Spleen (tissue), 11 donors: ENCODE data around the gene LRRTM1. TPM values are rescaled to one million over a fixed set of nuclear protein-coding genes. Genes with fewer than 3 reads are reported as not detected.

Experiments
- DNase-seq: peaks from one replicate; pipeline ENCODE4 v3.0.0-alpha.2; 2020
- H3K27ac ChIP-seq, 8 donors: fragments of 200-600 bp; sonication (generic) in 7 of 8; 1 replicate in 4 of 8; 2 replicates in 4 of 8; pipeline versions ENCODE4 v1.5.0 to v1.8.0; 2016 to 2021; ENCODE audit warnings: inconsistent platforms in 4 of 8, mild to moderate bottlenecking in 4 of 8, moderate library complexity in 1 of 8
- H3K27me3 ChIP-seq, 7 donors: fragments of 200-600 bp; sonication (generic) in 6 of 7; replicated peaks in 1 of 7; 1 replicate in 4 of 7; 2 replicates in 3 of 7; pipeline versions ENCODE4 v1.5.0 to v1.8.0; 2016 to 2021; ENCODE audit warnings: inconsistent platforms in 3 of 7, mild to moderate bottlenecking in 1 of 7
- H3K36me3 ChIP-seq, 6 donors: fragments of 200-600 bp; sonication (generic) in 5 of 6; 1 replicate in 4 of 6; 2 replicates in 2 of 6; pipeline versions ENCODE4 v1.5.0 to v1.8.0; 2016 to 2021; ENCODE audit warnings: inconsistent platforms in 2 of 6
- H3K4me1 ChIP-seq, 6 donors: fragments of 200-600 bp; sonication (generic) in 5 of 6; 1 replicate in 3 of 6; 2 replicates in 3 of 6; pipeline versions ENCODE4 v1.5.0 to v1.8.0; 2016 to 2021; ENCODE audit warnings: inconsistent platforms in 3 of 6
- H3K4me3 ChIP-seq, 8 donors: fragments of 200-600 bp; sonication (generic) in 7 of 8; 1 replicate in 4 of 8; 2 replicates in 4 of 8; pipeline versions ENCODE4 v1.5.0 to v1.8.0; 2016 to 2021; ENCODE audit warnings: inconsistent platforms in 4 of 8, mild to moderate bottlenecking in 4 of 8, moderate library complexity in 2 of 8
- H3K9me3 ChIP-seq, 8 donors: fragments of 200-600 bp; sonication (generic) in 7 of 8; 1 replicate in 4 of 8; 2 replicates in 4 of 8; pipeline versions ENCODE4 v1.5.0 to v1.8.0; 2016 to 2021; ENCODE audit warnings: inconsistent platforms in 4 of 8
- CTCF ChIP-seq, 11 experiments: fragments of 200-600 bp in 7 of 11; fragments of 450-650 bp in 4 of 11; sonication (generic) in 4 of 11; IDR thresholded peaks in 8 of 11; conservative IDR thresholded peaks in 3 of 11; 1 replicate in 7 of 11; 2 replicates in 4 of 11; pipeline versions ENCODE4 v1.4.0 to v1.8.0; 2016 to 2021; ENCODE audit warnings: antibody characterized with exemption in 11 of 11, inconsistent platforms in 4 of 11, mild to moderate bottlenecking in 1 of 11
- POLR2A ChIP-seq, 3 donors: fragments of 450-650 bp; IDR thresholded peaks; one replicate each; pipeline ENCODE4 v1.5.1; 2017; ENCODE audit warnings: antibody characterized with exemption in 3 of 3, mild to moderate bottlenecking in 1 of 3
- POLR2AphosphoS5 ChIP-seq, 3 donors: sonication (generic); formaldehyde crosslinking; IDR thresholded peaks; one replicate each; pipeline ENCODE4 v1.5.1; 2017; ENCODE audit warnings: antibody characterized with exemption in 3 of 3
- WGBS, 5 donors: extraction: QIAGEN DNeasy Blood & Tissue Kit in 3 of 5; methylation state at CpG; one replicate each; pipeline versions ENCODE4 v1.1.5 to v1.1.7; 2013 to 2018; 5-methylcytosine and 5-hydroxymethylcytosine counted together
- intact Hi-C: fragments of 100-400 bp; cut with DNase I; formaldehyde crosslinking; loops from one replicate; pipeline ENCODE4 v1.15.0; 2023; ENCODE audit warnings: low total_unique reads
- polyA plus RNA-seq, 3 donors: library from polyadenylated mRNA; stranded (reverse); fragments of 200-250 nt; gene quantifications; one replicate each; pipeline ENCODE4 v1.2.1, GENCODE V29; 2013
- total RNA-seq, 7 donors: library from RNA; depleted of rRNA in 3 of 7; stranded (reverse); fragments of >200 nt in 3 of 7; fragmentation: NEBNext Ultra II Directional in 4 of 7; extraction: Animal tissue kit (Norgen Biotek cat#: 25700) in 4 of 7; gene quantifications; one replicate each; pipeline versions ENCODE4 v1.1.0 to v1.2.1, GENCODE V29; 2016 to 2021
- donor health status: healthy with polysubstance abuse.
- donor health status: DM: no; HTN: no; CAD: no; lungs with moderate emphysema.
- donor health status: DM: no; HTN: no; CAD: no.
- donor health status: Bipolar disorder and iron deficiency.
- donor health status: healthy.
- donor health status: DM: no; HTN: no; CAD: no.
- donor health status: DM: yes; HTN: yes; CAD: no.

LRRTM1 gene
- total and polyA plus RNA-seq, 10 donors = 0.10 TPM; not detected in 9

- no peak for TF ChIP-seq POLR2A (IDR thresholded peaks at IDR 0.05)
- no peak for TF ChIP-seq POLR2AphosphoS5 (IDR thresholded peaks at IDR 0.05)
- no peak for TF ChIP-seq CTCF (IDR thresholded peaks at IDR 0.05 in 8 of 11, conservative IDR thresholded peaks at IDR 0.05 in 3 of 11)
- Histone ChIP-seq H3K9me3 (no peaks in the 10 kb centered on the region), H3K27ac (no peak overlapping the region), H3K36me3 (no peaks in the 10 kb centered on the region), H3K4me1 (no peaks in the 10 kb centered on the region), H3K27me3 (no peaks in the 10 kb centered on the region), H3K4me3 (no peak overlapping the region)
- no peak for DNase-seq
- WGBS, 5 donors = 76 to 89% (median 82%) methylated on average over 14 of the region's 14 CpGs
- intact Hi-C loops = no loop called here
Measured at GRCh38 chr2:80330527-80331450, 26.2 kb upstream of the LRRTM1 start.

GRCh38 chr2:80329491-80329890, 24.9 kb upstream of the LRRTM1 start:
- no peak for TF ChIP-seq CTCF (IDR thresholded peaks at IDR 0.05 in 8 of 11, conservative IDR thresholded peaks at IDR 0.05 in 3 of 11)
- no peak for TF ChIP-seq POLR2A (IDR thresholded peaks at IDR 0.05)
- no peak for TF ChIP-seq POLR2AphosphoS5 (IDR thresholded peaks at IDR 0.05)
- no peaks in the 10 kb centered on the region for H3K27me3 ChIP-seq
- DNase-seq = no peak
- no peaks in the 10 kb centered on the region for H3K36me3 ChIP-seq
- H3K4me3 ChIP-seq = no peak overlapping the region
- no peak overlapping the region for H3K27ac ChIP-seq
- no peaks in the 10 kb centered on the region for H3K9me3 ChIP-seq
- intact Hi-C loops = no loop called here
- no peaks in the 10 kb centered on the region for H3K4me1 ChIP-seq
- 60 to 72% (median 68%) methylated on average over 5 of the region's 5 CpGs for WGBS, 5 donors

- H3K4me3 ChIP-seq = no peak overlapping the region
- no peak for DNase-seq
- intact Hi-C loops = no loop called here
- H3K27me3 ChIP-seq = peaks cover 0 to 13% (median 0%) of the 10 kb centered on the region in 7 donors
- 18 to 33% (median 26%) methylated on average over 1 of the region's 1 CpG for WGBS, 5 donors
- H3K9me3 ChIP-seq = no peaks in the 10 kb centered on the region
- TF ChIP-seq POLR2A (IDR thresholded peaks at IDR 0.05) (no peak), POLR2AphosphoS5 (IDR thresholded peaks at IDR 0.05) (no peak)
- H3K36me3 ChIP-seq = no peaks in the 10 kb centered on the region
- no peaks in the 10 kb centered on the region for H3K4me1 ChIP-seq
- no peak overlapping the region for H3K27ac ChIP-seq
Measured at GRCh38 chr2:80328159-80328571, 23.6 kb upstream of the LRRTM1 start.

GRCh38 chr2:80326861-80327260, 22.3 kb upstream of the LRRTM1 start:
- WGBS, 5 donors = 70 to 89% (median 84%) methylated on average over 1 of the region's 1 CpG
- H3K27me3 ChIP-seq = peaks cover 0 to 26% (median 2%) of the 10 kb centered on the region in 7 donors
- intact Hi-C loops = no loop called here
- no peak for TF ChIP-seq CTCF (IDR thresholded peaks at IDR 0.05 in 8 of 11, conservative IDR thresholded peaks at IDR 0.05 in 3 of 11)
- TF ChIP-seq POLR2AphosphoS5 (IDR thresholded peaks at IDR 0.05) = no peak
- no peak for TF ChIP-seq POLR2A (IDR thresholded peaks at IDR 0.05)
- H3K36me3 ChIP-seq = no peaks in the 10 kb centered on the region
- no peak overlapping the region for H3K4me3 ChIP-seq
- no peaks in the 10 kb centered on the region for H3K9me3 ChIP-seq
- no peak overlapping the region for H3K27ac ChIP-seq
- no peak for DNase-seq
- H3K4me1 ChIP-seq = no peaks in the 10 kb centered on the region
